Left ventricle myocardium inferior (tissue), 1 donor: ENCODE measurements around the gene PALLD. TPM values are rescaled to one million over a fixed set of nuclear protein-coding genes. Genes with fewer than 3 reads are reported as not detected.

Experiments
- DNase-seq: peaks from one replicate; pipeline ENCODE4 v3.0.0-alpha.2; 2020
- H3K27ac ChIP-seq: fragments of 200-600 bp; replicated peaks from 2 replicates; pipeline ENCODE4 v1.8.0; 2021
- H3K27me3 ChIP-seq: fragments of 200-600 bp; 2 replicates; pipeline ENCODE4 v1.8.0; 2021; ENCODE audit warnings: low read depth
- H3K36me3 ChIP-seq: fragments of 200-600 bp; 2 replicates; pipeline ENCODE4 v1.8.0; 2021
- H3K4me1 ChIP-seq: fragments of 200-600 bp; 2 replicates; pipeline ENCODE4 v1.8.0; 2021
- H3K4me3 ChIP-seq: fragments of 200-600 bp; 2 replicates; pipeline ENCODE4 v1.8.0; 2021; ENCODE audit warnings: mild to moderate bottlenecking, moderate library complexity
- H3K9me3 ChIP-seq: fragments of 200-600 bp; replicated peaks from 2 replicates; pipeline ENCODE4 v1.8.0; 2021
- intact Hi-C: fragments of 100-400 bp; cut with micrococcal nuclease; formaldehyde crosslinking; loops from one replicate; pipeline ENCODE4 v1.11.0; 2022
- total RNA-seq: library from RNA; stranded (reverse); fragmentation: NEBNext Ultra II Directional; extraction: Animal tissue kit (Norgen Biotek cat#: 25700); gene quantifications from one replicate; pipeline ENCODE4 v1.2.1, GENCODE V29; 2021
- TF ChIP-seq, protein P1 (sequence below): fragments of 200-600 bp; IDR thresholded peaks from 2 replicates; pipeline ENCODE4 v1.8.0; 2021; ENCODE audit warnings: antibody characterized with exemption, mild to moderate bottlenecking, borderline replicate concordance
- donor health status: DM: no; HTN: yes; CAD: no; lungs with severe emphysema.

PALLD gene
- total RNA-seq, 1 donor from 2014 or later = 871 TPM

DNA sequence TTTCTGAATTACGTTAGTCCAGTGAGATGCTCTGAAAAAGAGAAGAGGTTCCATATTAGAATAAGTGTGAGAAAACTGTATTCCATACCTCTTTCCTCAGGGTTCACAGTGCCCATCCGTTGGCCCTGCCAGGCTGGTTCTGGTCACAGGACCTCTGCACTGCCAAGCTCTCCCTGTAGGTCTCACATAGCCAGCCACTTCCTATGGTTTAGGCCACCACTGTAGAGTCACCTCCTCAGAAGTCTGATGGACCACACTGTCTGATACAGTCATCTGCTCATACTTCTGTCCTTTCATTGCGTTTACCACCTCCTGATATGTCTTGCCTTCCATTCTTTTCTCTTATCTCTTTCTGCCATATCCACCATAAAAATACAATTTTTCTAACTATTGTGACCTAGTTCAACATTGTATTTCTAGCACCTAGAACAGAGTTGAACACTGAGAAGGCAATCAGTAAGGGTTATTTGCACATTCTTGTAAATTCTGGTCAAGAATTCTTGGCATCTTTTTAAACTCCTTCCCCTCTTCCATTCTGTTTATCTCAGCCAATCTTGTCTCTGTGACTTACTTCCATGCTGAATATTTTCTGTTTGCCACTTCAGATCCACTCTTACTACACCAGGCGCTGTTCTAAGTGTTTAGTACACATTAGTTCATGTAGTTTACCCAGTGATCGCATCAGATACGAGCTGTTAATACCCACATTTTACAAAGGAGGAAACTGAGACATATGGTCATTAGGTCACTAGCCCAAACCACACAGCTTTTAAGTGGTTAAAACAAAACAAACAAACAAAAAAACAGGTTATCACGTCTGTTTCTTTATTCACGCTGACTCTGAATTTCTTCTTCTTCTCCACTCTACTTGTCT is 387.6 kb downstream of the PALLD start:
- Histone ChIP-seq H3K9me3 (no peaks in the 10 kb centered on the region), H3K4me3 (no peak overlapping the region), H3K27me3 (no peaks in the 10 kb centered on the region), H3K4me1 (peaks cover 92% of the 10 kb centered on the region), H3K27ac (no peak overlapping the region), H3K36me3 (peaks cover 40% of the 10 kb centered on the region)
- no peak for DNase-seq
- TF ChIP-seq, protein P1, sequence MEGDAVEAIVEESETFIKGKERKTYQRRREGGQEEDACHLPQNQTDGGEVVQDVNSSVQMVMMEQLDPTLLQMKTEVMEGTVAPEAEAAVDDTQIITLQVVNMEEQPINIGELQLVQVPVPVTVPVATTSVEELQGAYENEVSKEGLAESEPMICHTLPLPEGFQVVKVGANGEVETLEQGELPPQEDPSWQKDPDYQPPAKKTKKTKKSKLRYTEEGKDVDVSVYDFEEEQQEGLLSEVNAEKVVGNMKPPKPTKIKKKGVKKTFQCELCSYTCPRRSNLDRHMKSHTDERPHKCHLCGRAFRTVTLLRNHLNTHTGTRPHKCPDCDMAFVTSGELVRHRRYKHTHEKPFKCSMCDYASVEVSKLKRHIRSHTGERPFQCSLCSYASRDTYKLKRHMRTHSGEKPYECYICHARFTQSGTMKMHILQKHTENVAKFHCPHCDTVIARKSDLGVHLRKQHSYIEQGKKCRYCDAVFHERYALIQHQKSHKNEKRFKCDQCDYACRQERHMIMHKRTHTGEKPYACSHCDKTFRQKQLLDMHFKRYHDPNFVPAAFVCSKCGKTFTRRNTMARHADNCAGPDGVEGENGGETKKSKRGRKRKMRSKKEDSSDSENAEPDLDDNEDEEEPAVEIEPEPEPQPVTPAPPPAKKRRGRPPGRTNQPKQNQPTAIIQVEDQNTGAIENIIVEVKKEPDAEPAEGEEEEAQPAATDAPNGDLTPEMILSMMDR = no peak
- intact Hi-C loops = no loop called here

DNA sequence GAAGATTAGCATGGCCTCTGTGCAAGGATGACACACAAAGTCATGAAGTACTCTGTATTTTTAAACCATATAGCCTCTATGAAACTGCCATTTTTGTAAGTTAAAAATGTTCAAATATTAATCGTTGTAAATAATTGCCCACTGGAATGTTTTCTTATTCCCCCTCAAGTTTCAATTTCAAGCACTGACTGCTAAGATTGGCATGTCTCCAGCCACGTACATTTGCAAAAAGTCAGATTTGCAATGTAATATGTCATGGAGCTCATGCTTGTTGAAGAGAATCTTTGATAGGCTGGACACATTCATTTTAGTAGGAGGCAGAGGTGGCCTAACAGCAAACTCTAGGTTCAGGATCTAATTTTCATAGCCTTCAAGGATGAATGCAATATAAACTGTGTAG is 388.5 kb downstream of the PALLD start:
- Histone ChIP-seq H3K27me3 (no peaks in the 10 kb centered on the region), H3K4me3 (no peak overlapping the region), H3K36me3 (peaks cover 48% of the 10 kb centered on the region), H3K9me3 (no peaks in the 10 kb centered on the region), H3K4me1 (peaks cover 89% of the 10 kb centered on the region), H3K27ac (peak overlapping the region; percentile 67)
- intact Hi-C loops = no loop called here
- TF ChIP-seq, protein P1 = no peak
- no peak for DNase-seq

- H3K27me3 ChIP-seq = no peaks in the 10 kb centered on the region
- H3K4me1 ChIP-seq = peaks cover 89% of the 10 kb centered on the region
- DNase-seq = no peak
- TF ChIP-seq, protein P1 = no peak
- intact Hi-C loops = no loop called here
- peak overlapping the region; percentile 67 for H3K27ac ChIP-seq
- H3K9me3 ChIP-seq = no peaks in the 10 kb centered on the region
- peaks cover 57% of the 10 kb centered on the region for H3K36me3 ChIP-seq
- no peak overlapping the region for H3K4me3 ChIP-seq
These were observed 389.5 kb downstream of the PALLD start for GRCh38 chr4:168886351-168886750.

DNA sequence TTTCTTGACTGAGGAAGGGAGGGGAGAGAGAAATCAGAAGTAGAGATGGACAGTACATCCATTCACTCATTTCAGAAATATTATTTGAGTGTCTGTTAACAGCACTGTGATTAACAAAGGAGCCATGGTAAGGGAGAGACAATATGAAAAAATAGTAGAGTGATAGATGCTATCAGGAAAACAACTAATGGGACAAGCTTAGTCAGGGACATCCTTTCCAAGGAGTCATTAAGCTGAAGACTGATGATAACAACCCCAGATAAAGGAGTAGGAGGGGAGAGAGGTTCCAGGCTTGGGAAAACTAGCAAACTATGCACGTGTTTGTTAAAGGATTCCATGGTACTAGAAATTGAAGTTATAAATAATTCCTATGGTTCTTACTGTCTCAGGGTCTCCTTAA is 391.0 kb downstream of the PALLD start:
- intact Hi-C loops = no loop called here
- peaks cover 81% of the 10 kb centered on the region for H3K4me1 ChIP-seq
- no peaks in the 10 kb centered on the region for H3K9me3 ChIP-seq
- peak overlapping the region; percentile 67 for H3K27ac ChIP-seq
- peaks cover 58% of the 10 kb centered on the region for H3K36me3 ChIP-seq
- no peak overlapping the region for H3K4me3 ChIP-seq
- TF ChIP-seq, protein P1 = no peak
- H3K27me3 ChIP-seq = no peaks in the 10 kb centered on the region
- DNase-seq = no peak

DNA sequence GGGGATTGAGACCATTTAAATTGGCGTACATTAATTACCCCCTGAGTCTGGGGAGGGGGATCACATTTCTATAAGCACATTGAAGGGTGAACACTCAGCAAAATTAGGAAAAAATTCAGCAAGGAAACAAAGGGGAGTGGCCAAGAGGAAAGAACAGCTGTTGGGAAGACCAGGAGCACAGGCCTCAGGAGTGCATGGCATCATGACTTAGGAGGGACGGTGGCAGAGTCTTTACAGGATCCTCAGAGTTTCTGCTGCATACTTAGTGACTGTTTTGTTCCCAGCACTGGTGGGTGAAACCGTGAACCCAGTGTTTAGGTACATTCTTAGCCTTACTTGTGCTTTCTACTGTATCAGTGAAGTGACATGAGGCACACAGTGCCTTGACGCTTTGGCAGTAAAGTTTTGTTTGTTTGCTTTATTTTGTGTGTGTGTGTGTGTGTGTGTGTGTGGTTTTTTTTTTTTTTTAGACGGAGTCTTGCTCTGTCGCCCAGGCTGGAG is 391.9 kb downstream of the PALLD start:
- no peak overlapping the region for H3K4me3 ChIP-seq
- TF ChIP-seq, protein P1 = no peak
- no peaks in the 10 kb centered on the region for H3K27me3 ChIP-seq
- intact Hi-C loops = no loop called here
- no peaks in the 10 kb centered on the region for H3K9me3 ChIP-seq
- peaks cover 67% of the 10 kb centered on the region for H3K36me3 ChIP-seq
- DNase-seq = no peak
- peaks cover 74% of the 10 kb centered on the region for H3K4me1 ChIP-seq
- H3K27ac ChIP-seq = peak overlapping the region; percentile 67
